ENCODE results near the gene FCGR3A.
"Not testable (repeated sequence)": the region's sequence is repeated elsewhere in the genome, so short reads cannot be mapped to it uniquely, and the experiment has no call there.

The FCGR3A gene

DNA sequence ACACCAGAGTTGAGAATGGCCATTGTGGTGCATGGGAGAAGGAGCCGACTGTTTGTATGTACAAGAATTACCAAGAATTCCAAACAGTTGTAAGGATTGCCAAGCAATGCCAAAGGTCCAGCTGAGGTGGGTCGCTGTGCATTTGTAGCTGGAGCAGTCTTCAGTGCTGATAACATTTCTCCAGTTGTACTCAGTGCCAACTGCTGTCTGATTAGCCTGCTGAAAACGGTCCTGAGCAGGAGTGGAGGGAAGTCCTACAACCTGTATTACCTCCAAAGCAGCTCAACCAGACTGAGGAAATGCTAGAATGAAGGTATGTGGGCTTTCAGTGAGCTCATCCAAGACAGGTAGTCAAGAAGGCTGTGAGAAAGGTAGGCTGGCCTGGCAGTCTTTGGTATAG, 6.5 kb upstream of the FCGR3A start:
- DNase-seq, result not testable (repeated sequence)

GRCh38 chr1:161554815-161555417, 5.3 kb upstream of the FCGR3A start:
- not testable (repeated sequence) for DNase-seq

GRCh38 chr1:161554340-161554739, 4.7 kb upstream of the FCGR3A start:
- not testable (repeated sequence) for DNase-seq

DNA sequence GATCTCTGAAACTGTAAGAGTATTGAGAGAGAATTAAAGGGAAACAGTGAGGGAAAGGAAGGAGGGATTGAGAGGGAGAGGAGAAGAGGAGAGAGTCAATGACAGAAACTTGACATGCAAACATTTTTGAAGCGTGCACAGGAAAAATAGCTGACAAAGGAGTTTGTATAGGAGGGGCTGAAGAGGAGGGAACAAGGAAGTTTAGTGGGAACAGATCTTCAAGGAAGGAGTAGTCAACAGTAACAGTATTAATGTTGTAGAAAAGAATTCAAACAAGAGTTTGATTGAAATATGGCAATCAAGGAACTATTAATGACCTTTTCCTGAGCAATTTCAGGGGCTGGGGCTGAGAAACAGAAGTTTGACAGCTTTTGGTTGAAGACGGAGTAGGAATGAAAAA, 4.0 kb upstream of the FCGR3A start:
- not testable (repeated sequence) for DNase-seq

DNA sequence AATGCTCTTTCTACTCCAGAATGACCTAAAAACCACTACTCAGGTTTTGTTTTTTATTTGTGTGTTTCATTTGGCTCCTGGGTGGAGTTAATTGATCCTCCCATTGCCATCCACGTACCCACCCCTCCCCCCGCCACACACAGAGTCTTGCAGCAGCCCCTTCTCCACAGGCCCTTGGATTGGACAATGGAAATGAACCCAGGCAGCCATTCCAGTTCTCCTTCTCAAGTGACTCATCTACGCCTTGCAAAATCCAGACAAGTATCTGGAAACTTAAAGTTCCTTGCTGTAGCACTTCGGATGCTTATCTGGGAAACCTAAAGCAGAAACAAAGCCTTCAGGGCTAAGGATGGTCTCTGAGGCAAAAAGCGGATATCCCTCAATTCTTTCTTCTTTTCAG, 1.3 kb upstream of the FCGR3A start:
- DNase-seq, result not testable (repeated sequence)

GRCh38 chr1:161548749-161549406, 740 bp downstream of the FCGR3A start:
- DNase-seq, result not testable (repeated sequence)

DNA sequence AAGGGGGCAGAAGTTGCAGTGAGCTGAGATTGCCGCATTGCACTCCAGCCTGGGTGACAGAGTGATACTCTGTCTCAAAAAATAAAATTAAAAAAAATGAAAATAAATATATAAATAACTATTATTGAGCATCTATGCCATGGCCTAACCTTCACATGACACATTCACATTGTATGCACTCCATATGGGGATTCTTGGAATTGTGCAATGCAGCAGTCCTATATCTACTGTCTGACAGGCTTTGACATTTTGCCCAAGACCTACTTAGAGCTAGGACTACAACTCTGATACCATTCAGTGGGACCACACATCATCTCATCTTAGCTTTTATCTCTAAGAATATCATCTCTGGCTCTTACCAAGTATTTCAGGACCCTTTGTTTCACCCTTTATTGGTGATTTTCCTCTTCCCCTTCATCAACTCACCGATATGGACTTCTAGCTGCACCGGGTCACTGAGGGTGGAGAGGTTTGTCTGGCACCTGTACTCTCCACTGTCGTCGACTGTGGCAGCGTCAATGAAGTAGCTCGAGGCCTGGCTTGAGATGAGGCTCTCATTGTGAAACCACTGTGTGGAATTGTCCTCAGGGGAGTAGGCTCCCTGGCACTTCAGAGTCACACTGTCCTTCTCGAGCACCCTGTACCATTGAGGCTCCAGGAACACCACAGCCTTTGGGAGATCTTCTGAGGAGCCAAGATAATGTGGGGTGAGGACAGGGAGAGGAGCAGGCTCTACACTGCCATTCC, 1.4 kb downstream of the FCGR3A start:
- DNase-seq, result not testable (repeated sequence)

- DNase-seq, result not testable (repeated sequence)
Measured at GRCh38 chr1:161545005-161545731, 4.5 kb downstream of the FCGR3A start.

GRCh38 chr1:161543125-161543524, 6.5 kb downstream of the FCGR3A start:
- not testable (repeated sequence) for DNase-seq

- not testable (repeated sequence) for DNase-seq
Measured at GRCh38 chr1:161542091-161542559, 7.5 kb downstream of the FCGR3A start.

GRCh38 chr1:161540570-161540960, 9.1 kb downstream of the FCGR3A start:
- not testable (repeated sequence) for DNase-seq

- DNase-seq, result not testable (repeated sequence)
Measured at GRCh38 chr1:161539731-161540569, 9.7 kb downstream of the FCGR3A start.

DNA sequence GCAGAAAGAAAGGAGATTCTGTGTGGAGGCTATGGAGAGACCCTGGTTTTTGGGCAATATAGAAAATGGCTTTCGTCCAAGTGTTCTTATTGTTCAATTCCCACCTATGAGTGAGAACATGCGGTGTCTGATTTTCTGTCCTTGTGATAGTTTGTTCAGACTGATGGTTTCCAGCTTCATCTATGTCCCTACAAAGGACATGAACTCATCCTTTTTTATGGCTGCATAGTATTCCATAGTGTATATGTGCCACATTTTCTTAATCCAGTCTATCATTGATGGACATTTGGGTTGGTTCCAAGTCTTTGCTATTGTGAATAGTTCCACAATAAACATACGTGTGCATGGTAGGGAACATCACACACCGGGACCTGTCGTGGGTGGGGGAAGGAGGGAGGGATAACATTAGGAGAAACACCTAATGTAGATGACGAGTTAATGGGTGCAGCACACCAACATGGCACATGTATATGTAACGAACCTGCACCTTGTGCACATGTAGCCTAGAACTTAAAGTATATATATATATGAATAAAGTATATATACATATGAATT, 10.6 kb downstream of the FCGR3A start:
- DNase-seq, result not testable (repeated sequence)

- DNase-seq, result not testable (repeated sequence)
Measured at GRCh38 chr1:161537068-161537669, 12.4 kb downstream of the FCGR3A start.

DNA sequence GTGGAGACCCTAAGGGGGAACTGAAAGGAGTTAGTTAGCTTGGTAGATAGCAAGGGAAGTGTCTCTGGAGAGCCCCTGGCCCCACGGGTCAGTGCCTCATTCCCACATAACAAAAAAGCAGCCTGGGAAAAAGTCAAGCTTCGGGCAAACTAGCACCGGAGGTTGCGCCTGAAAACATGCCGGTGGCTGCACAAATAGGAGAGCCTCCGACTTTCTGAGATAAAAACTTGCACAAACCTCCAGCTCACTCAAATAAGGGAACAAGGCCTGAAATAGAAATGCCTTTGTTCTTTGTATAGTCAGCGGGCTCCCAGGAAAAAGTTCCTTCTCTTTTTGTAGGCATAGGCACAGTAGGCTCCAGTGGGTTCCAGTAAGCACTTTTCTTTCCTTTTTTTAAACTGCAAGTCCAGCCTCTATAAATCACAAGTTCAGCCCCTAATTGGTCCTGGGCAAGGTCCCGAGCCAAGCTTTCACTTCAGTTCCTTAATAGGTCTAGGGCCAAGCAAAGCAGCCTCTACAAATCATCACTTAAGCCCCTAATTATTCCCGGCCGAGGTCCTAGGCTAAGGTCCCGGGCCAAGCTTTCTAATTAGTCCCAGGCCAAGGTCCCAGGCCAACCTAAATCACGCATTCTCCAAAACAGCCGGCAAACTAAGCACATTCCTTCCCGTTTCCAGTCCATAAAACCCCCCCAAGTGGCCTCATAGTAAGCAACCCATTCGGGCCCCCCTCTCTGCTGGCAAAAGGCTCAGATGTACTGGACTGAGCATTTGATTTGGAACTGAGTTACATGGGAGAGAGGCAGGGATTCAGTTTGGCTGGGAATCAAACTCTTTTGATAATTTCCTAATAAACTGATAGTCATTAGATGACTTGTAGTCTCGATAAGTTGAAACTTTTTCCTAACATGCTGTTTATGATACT, 16.7 kb downstream of the FCGR3A start:
- not testable (repeated sequence) for DNase-seq

DNA sequence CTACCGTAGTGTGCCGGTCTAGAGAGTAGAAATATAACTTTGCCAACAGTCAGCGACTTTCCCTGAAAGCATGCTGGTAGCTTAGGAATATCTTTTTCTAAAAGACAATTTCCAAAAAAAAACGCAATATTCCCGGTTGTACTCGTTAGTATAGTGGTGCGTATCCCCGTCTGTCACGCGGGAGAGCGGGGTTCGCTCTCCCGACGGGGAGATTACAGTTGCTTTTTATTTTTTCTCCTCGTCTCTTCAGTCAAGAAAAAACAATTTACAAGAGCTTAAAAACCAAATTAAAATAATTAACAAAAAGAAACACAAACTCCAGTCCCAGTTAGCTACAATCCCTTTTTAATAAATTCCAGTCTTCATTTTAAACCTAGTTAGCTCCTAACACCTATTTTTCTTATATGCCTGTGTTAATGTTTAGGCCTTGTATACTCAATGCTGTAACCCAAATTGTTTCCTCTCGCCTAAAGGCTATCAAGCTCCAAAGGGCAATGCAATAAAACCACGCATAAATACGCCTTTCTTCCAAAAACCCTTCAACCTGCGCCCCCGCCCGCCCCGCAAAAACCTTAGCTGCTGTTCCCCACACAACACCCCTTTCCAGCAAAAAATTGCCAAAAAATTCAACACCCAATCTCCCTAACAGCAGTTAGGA, 17.5 kb downstream of the FCGR3A start:
- no peak for DNase-seq

DNA sequence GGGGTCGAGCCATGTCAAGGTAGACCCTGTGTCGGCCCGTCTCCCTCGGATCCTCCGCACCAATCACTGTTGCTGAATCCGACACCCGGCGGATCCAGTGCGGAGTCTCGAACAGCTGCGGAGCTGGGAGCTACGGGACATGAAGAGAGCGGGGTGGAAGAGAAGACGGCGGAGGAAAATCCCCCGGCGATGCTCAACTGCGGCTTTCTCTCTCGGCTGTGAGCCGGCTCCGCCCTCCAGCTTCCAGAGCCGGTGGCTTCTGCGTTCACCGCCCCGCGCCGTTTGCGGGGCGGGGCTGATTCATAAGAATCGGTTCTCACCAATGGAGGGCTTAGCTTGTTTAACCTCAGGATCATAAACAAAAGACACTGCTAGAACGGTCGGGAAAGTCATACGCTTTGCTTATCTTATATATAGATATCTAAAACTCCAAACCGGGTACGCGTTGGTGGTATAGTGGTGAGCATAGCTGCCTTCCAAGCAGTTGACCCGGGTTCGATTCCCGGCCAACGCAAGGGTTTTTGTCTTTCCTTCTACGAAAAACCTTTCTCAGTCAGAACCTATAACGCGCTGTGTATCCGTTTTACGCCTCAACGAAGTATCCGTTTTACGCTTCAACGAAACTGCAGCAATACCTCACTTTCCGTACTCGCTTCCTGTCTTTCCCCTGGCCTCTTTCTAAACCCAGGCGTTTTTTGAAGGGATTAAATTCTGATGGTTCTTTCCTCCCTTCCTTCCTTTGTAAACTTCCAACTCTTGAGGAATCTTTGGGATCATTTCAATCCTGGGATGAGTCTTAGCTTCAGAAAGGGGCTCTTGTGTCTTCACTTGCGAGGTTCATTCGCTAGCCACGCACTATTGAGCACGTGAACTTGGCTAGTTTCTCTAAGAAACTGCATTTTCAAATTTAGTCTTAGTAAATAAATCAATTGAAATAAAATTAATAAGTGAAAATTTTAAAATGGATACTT, 18.7 kb downstream of the FCGR3A start:
- DNase-seq, result not testable (repeated sequence)

- not testable (repeated sequence) for DNase-seq
Measured at GRCh38 chr1:161530158-161530557, 19.5 kb downstream of the FCGR3A start.
